ENCODE data around the gene CCDC112.
"Not testable (repeated sequence)": the region's sequence is repeated elsewhere in the genome, so short reads cannot be mapped to it uniquely, and the experiment has no call there.

The CCDC112 gene

GRCh38 chr5:115260248-115260647 is 36.2 kb downstream of the CCDC112 start:
- DNase-seq: no peak

GRCh38 chr5:115257981-115258380 is 38.5 kb downstream of the CCDC112 start:
- no peak for DNase-seq

- not testable (repeated sequence) for DNase-seq
Observed at GRCh38 chr5:115249379-115249778, 47.1 kb downstream of the CCDC112 start.

- DNase-seq: peak in 1 of 5 donors; percentile 33
Observed at GRCh38 chr5:115246361-115246991, 50.0 kb downstream of the CCDC112 start.

- DNase-seq: peak in 1 of 5 donors; percentile 3
Observed at GRCh38 chr5:115243412-115243811, 53.0 kb downstream of the CCDC112 start.

- DNase-seq: no peak
Observed at GRCh38 chr5:115241881-115242642, 54.4 kb downstream of the CCDC112 start.

- DNase-seq: no peak
Observed at GRCh38 chr5:115237066-115237465, 59.4 kb downstream of the CCDC112 start.

- no peak for DNase-seq
Observed at GRCh38 chr5:115236599-115236998, 59.9 kb downstream of the CCDC112 start.

- no peak for DNase-seq
Observed at GRCh38 chr5:115231598-115231997, 64.9 kb downstream of the CCDC112 start.

GRCh38 chr5:115229606-115230005 is 66.8 kb downstream of the CCDC112 start:
- no peak for DNase-seq

GRCh38 chr5:115227281-115227680 is 69.2 kb downstream of the CCDC112 start:
- no peak for DNase-seq

All from T-helper 1 cell (primary cell).